CD4-positive, alpha-beta T cell treated with Interleukin-12 subunit alpha and Interleukin-12 subunit beta, for 1 hour (primary cell): ENCODE measurements around the gene KERA.

Experiments
- DNase-seq: peaks from one replicate; pipeline ENCODE4 v3.0.0-alpha.2; 2020

Gene KERA

DNA sequence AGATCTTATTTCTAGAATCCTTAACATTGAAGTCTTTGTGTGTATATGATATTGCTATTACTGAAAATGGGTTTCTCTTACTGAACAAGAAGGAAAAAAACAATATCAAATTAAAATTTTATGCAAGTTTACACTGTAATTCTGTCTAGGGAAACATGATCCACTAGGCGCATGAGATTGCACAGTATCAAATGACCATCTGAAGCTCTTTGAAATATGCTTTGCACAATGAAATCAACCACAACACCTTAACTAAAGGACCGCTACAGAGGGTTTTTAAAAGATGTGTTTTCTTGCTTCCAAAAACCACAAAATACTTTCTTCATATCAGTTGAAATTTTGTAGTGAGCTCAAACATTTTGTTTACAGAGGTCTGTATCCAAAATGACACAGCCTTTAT, 15.1 kb upstream of the KERA start:
- no peak for DNase-seq

- no peak for DNase-seq
Measured at GRCh38 chr12:91070936-91071335, 13.1 kb upstream of the KERA start.

DNA sequence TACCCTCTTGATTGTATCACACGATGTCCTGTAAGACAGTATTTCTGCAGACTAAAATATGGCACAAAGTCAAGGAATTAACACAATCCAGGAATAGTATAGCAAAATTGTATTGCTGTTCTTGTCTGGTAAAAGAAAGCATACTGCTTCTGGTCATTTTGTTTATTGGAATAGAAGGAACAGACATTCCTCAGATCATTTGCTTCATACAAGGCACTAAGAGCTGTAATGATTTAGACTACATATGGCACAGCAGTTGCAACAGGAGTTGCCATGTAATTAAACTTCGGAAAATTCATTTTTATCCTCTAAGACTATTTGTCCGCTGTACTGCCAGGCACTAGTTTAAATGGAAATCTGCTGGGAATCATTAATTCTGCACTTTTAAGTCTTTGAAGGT, 7.6 kb upstream of the KERA start:
- no peak for DNase-seq

- DNase-seq, result no peak
Measured at GRCh38 chr12:91064640-91065039, 6.8 kb upstream of the KERA start.

- DNase-seq, result no peak
Measured at GRCh38 chr12:91061091-91061490, 3.3 kb upstream of the KERA start.

- DNase-seq, result no peak
Measured at GRCh38 chr12:91059211-91059610, 1.4 kb upstream of the KERA start.

DNA sequence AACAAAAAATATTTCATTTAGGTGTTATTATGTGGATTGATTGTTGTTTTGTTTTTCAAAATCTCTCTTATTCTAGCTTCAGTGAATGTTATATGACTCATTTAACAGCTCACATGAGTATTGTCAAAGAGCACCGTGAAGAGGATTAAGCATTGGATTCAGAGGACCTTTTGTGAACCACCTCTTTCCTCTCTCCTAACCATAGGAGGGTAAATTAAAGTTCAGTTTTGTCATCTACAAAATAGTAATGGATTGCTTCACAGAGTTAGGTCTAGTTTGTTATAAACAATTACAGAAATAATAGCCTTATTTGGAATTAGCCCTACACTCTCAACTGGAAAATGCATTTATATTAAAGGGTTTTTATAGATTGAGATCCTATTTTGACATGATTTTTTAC, 962 bp upstream of the KERA start:
- no peak for DNase-seq

DNA sequence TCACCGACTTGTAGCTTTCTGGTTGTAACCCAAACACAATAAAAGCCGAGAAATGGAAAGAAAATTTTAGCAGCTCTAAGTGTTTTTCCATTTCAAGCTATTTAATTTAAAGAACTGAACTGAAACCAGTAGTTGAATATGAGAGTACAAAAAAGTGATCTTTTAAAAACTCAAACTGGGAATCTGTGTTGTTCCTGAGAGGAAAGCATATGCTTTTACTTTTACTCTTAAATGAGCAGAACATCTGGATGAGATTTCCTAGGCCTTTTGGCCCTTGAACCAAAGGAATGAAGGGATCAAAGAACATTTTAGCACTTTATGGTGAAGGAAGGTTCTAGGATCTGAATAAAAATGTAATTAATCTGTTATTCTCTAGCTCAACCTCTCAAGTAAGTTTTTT, 1.3 kb downstream of the KERA start:
- DNase-seq, result no peak

GRCh38 chr12:91055976-91056375, 1.8 kb downstream of the KERA start:
- DNase-seq, result no peak

GRCh38 chr12:91053951-91054715, 3.7 kb downstream of the KERA start:
- DNase-seq, result no peak

GRCh38 chr12:91052026-91052425, 5.8 kb downstream of the KERA start:
- no peak for DNase-seq

- DNase-seq, result no peak
Measured at GRCh38 chr12:91044586-91044985, 13.2 kb downstream of the KERA start.

GRCh38 chr12:91043408-91043807, 14.4 kb downstream of the KERA start:
- DNase-seq, result no peak

DNA sequence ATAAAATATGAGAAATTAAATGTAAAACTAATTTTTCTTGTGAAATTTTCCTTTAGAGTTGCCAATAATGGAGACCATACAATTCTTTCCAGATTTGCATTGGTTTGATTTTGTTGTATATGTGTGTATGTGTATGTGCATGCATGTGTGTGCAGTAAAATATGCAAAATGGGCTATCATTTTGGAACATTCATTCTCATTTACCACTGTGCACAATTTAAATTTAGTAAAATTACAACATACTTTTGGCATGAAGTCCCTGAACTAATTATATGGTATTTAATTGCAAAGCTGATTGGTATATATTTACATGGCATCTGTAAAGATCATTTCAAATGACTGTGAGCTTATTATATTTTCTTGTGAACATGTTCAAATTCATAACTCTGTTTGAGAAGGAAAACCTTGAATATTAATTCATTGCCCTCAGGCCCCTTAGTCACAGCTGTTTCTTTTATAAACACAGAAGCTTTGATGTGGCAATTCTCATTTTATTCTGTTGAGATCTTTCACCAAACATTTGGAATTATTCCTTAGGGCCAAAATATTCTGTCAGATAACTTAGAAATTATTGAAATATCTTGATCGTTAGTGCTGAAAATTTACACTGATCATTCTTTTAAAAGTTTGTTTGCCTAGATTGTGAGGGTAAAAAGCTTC, 17.6 kb downstream of the KERA start:
- DNase-seq, result no peak

DNA sequence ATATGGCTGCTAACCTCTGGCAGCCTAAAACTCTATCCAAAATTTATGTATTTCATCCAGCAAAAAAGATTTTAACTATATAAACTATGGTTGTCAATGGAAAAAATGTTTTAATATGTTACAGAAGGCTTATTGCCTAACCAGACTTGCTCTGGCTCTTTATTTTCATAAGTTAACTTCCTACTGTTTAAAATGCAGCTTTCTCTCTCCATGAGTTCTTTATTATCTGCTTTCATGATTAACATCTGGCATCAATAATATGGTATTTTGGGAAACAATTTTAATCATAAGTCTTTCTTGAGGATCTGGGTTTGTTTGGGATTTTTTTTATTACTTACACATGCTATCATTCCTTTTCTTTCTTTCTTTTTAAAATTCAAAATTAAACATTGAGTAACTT, 20.5 kb downstream of the KERA start:
- DNase-seq, result no peak

- DNase-seq, result no peak
Measured at GRCh38 chr12:91033251-91033650, 24.6 kb downstream of the KERA start.

GRCh38 chr12:91023326-91024004, 34.4 kb downstream of the KERA start:
- no peak for DNase-seq

GRCh38 chr12:91021076-91021475, 36.7 kb downstream of the KERA start:
- DNase-seq, result no peak

DNA sequence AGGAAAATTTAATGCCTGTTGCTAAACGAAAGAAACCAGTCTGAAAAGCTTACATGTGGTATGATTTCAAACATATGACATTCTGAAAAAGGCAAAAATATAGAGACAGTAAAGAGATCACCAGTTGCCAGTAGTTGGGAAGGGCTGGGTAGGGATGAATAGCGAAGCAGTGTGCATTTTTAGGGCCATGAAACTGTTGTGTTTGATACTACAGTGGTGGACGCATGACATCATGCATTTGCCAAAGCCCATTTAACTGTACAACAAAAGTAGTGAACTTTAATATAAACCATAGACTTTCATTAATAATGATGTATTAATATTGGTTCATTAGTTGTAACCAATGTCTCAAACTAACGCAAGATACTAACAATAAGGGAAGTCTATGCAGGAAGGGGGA, 38.4 kb downstream of the KERA start:
- no peak for DNase-seq

DNA sequence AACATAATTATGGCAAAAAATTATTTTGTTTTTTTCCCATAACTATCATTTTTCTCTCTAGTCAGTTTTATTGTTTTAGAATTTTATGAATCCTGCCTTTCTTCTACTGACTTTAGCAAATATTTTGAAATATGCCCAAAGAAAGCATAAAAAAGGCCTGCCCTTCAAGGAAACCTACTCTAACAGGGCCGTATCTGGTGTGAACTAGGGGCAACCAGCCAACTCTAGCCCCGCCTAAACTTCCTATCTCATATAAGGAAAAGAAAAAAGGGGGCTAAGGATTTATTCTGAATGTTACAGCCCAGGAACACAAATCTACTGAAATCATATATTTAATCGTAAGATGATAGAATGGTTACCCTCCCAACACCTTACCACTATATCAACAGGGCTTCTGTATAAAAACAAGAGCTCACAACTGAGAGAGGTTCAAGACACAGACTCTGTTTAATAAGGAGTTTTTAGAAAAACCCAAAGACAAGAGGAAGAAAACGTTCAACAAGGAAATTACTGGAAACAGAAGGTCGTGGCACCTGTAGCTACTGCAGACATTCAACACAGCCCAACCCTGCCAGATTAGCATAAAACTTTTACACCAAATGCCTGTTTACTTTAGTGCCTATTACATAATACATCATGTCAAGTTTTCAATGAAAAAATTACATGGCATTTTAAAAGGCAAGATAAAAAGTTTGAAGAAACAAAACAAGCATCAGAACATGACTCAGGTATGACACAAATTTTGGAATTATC, 40.1 kb downstream of the KERA start:
- no peak for DNase-seq

DNA sequence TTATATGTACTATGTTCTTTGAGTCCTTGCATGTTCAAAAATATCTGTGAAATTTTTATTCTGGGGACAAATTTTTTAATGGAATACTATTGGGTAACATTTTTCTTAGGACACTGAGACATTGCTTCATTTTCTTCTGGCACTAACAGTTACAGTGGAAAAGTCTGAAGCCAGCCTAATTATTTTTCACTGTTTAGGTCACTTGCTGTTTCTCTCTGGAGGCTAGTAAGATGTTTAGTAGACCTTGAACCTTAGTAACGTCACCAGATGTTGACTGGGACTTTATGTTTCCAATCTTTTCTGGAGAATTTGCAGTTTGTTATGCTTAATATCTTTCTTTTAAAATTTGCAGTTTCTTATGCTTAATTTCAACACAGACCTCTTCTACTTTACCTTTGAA, 40.8 kb downstream of the KERA start:
- no peak for DNase-seq

GRCh38 chr12:91009319-91009950, 48.4 kb downstream of the KERA start:
- no peak for DNase-seq
